Measurements from ENCODE around the gene PIEZO2.

DNA sequence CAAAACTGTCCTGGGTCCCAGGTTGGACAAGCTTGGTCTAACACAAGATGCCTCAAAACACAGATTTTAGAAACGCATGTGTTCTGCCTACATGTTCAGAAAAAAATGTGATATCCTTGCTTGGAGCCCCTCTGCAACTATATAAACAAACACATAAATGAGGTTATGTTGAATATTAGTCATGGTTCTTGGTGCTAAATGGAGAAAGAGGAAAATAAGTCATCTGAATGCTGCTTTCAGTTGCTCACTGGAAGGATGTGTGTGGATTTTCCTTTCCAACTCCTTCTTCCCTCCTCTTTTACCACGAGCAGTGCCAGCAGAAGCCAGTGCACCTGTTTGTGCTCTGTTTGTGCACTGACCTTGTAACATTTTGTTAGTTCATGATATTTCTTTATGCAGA, 85.3 kb downstream of the PIEZO2 start:
- TF ChIP-seq CTCF (IDR thresholded peaks at IDR 0.05) (no peak), POLR2AphosphoS5 (IDR thresholded peaks at IDR 0.05; ENCODE audit: low read depth, low read length) (no peak), REST (IDR thresholded peaks at IDR 0.05; ENCODE audit: insufficient read depth in 1 of 2, low read depth in 2 of 2, low read length in 1 of 2) (no peak), SIN3A (IDR thresholded peaks at IDR 0.05; ENCODE audit: borderline replicate concordance, insufficient read depth, low read depth, low read length) (no peak)

All from Panc1 (cell line).